K562 (cell line): ENCODE results near the gene MOCOS. TPM values are rescaled to one million over a fixed set of nuclear protein-coding genes. Genes with fewer than 3 reads are reported as not detected.

Experiments used
- BCL6 ChIP-seq: fragments of 250-450 bp; sonication (Bioruptor Pico); IDR thresholded peaks from 2 replicates; pipeline ENCODE4 v1.4.0; 2020
- ETS2 ChIP-seq: IDR thresholded peaks from 2 replicates; pipeline ENCODE4 v1.6.1; 2016; ENCODE audit warnings: borderline replicate concordance, missing genetic modification characterization, mild to moderate bottlenecking, moderate library complexity, missing compliant biosample characterization; ENCODE audit not compliant: poor library complexity, severe bottlenecking
- FOXJ3 ChIP-seq: sonication (generic); formaldehyde crosslinking; IDR thresholded peaks from 2 replicates; pipeline ENCODE4 v1.4.0; 2020; ENCODE audit warnings: mild to moderate bottlenecking, missing genetic modification reagents
- FOXP1 ChIP-seq: sonication (generic); formaldehyde crosslinking; IDR thresholded peaks from 2 replicates; pipeline ENCODE4 v1.8.0; 2022; ENCODE audit warnings: mild to moderate bottlenecking, missing genetic modification reagents
- KAT2B ChIP-seq: IDR thresholded peaks from one replicate; pipeline ENCODE4 v1.6.1; 2012; ENCODE audit warnings: low read depth, mild to moderate bottlenecking, control low read depth, inconsistent platforms, low read length, moderate library complexity
- KDM4B ChIP-seq, 2 experiments: fragments of 450-650 bp in 1 of 2; sonication (generic) in 1 of 2; IDR thresholded peaks; 2 replicates each; pipeline ENCODE4 v1.6.1; 2016 to 2017; ENCODE audit warnings: borderline replicate concordance in 2 of 2, antibody characterized with exemption in 1 of 2, low read depth in 1 of 2, mild to moderate bottlenecking in 1 of 2
- NCOA2 ChIP-seq, 2 experiments: fragments of 450-650 bp; IDR thresholded peaks; 2 replicates each; pipeline ENCODE4 v1.6.1; 2018; ENCODE audit warnings: mild to moderate bottlenecking in 2 of 2, moderate library complexity in 1 of 2; ENCODE audit not compliant: partially characterized antibody in 2 of 2
- YBX1 ChIP-seq: fragments of 450-650 bp; IDR thresholded peaks from 2 replicates; pipeline ENCODE4 v1.7.1; 2016; ENCODE audit warnings: mild to moderate bottlenecking
- ZNF407 ChIP-seq: fragments of 450-650 bp; IDR thresholded peaks from 2 replicates; pipeline ENCODE4 v1.6.1; 2016; ENCODE audit warnings: low read depth
- ZNF507 ChIP-seq: conservative IDR thresholded peaks from 2 replicates; pipeline ENCODE4 v1.6.1; 2017; ENCODE audit warnings: missing genetic modification characterization, missing compliant biosample characterization
- ZNF764 ChIP-seq: fragments of 250-450 bp; sonication (Bioruptor Pico); IDR thresholded peaks from 2 replicates; pipeline ENCODE4 v1.4.0; 2020; ENCODE audit warnings: low read depth, mild to moderate bottlenecking, moderate library complexity
- polyA plus RNA-seq, 8 experiments: library from polyadenylated mRNA; depleted of rRNA in 4 of 8; stranded (reverse) in 5 of 8; unstranded in 3 of 8; fragments of >200 nt; fragmentation: Nextera tagmentation in 2 of 8; fragmentation: Illumina TruSeq in 1 of 8; extraction: Ambion mirVana in 2 of 8; extraction: Trizol in 1 of 8; gene quantifications; 2 replicates each; pipeline versions ENCODE4 v1.2.1 to v1.2.3, GENCODE V29; 2011 to 2014; ENCODE audit warnings: inconsistent platforms in 1 of 8, missing spikeins in 1 of 8
- total RNA-seq, 7 experiments: library from RNA; depleted of rRNA in 6 of 7; stranded (reverse); fragments of >200 nt in 6 of 7; fragmentation: Illumina TruSeq in 2 of 7; extraction: Trizol in 2 of 7; gene quantifications; 2 replicates each; pipeline versions ENCODE4 v1.2.1 to v1.2.3, GENCODE V29; 2011 to 2021; ENCODE audit warnings: low replicate concordance in 1 of 7
- TF ChIP-seq, protein P1 (sequence below): fragments of 250-450 bp; sonication (Bioruptor Pico); IDR thresholded peaks from 2 replicates; pipeline ENCODE4 v1.8.0; 2022; ENCODE audit warnings: moderate library complexity, mild to moderate bottlenecking, inconsistent platforms
- TF ChIP-seq, protein P2 (sequence below): fragments of 450-650 bp; IDR thresholded peaks from 2 replicates; pipeline ENCODE4 v1.6.1; 2018; ENCODE audit warnings: mild to moderate bottlenecking, low read depth; ENCODE audit not compliant: partially characterized antibody

MOCOS gene
- total and polyA plus RNA-seq, 9 of the 15 experiments (the other 6 are each of a cell fraction or from before 2014, with no cell fraction given), result 4.5 to 12.4 (median 9.1) TPM

DNA sequence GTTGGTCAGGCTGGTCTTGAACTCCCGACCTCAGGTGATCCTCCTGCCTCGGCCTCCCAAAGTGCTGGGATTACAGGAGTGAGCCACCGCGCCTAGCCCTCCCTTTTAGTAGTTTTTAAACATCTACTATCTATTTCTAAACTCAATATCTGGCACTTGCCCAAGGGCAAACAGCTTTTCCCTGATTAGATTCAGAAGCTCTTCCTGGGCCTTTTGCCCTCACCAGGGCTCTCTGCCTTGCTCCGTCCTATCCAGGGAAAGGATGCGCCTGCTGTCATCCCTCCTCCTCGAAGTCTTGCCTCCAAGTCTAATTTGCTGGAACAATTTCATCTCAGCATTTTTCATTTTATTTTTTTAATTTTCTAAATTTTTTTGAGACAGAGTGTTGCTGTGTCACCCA lies 68.8 kb downstream of the MOCOS start (continued):
- TF ChIP-seq, protein P1, sequence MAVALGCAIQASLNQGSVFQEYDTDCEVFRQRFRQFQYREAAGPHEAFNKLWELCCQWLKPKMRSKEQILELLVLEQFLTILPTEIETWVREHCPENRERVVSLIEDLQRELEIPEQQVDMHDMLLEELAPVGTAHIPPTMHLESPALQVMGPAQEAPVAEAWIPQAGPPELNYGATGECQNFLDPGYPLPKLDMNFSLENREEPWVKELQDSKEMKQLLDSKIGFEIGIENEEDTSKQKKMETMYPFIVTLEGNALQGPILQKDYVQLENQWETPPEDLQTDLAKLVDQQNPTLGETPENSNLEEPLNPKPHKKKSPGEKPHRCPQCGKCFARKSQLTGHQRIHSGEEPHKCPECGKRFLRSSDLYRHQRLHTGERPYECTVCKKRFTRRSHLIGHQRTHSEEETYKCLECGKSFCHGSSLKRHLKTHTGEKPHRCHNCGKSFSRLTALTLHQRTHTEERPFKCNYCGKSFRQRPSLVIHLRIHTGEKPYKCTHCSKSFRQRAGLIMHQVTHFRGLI, result no peak
- no peak for TF ChIP-seq NCOA2 (IDR thresholded peaks at IDR 0.05; ENCODE audit: partially characterized antibody in 2 of 2)
- TF ChIP-seq, protein P2, sequence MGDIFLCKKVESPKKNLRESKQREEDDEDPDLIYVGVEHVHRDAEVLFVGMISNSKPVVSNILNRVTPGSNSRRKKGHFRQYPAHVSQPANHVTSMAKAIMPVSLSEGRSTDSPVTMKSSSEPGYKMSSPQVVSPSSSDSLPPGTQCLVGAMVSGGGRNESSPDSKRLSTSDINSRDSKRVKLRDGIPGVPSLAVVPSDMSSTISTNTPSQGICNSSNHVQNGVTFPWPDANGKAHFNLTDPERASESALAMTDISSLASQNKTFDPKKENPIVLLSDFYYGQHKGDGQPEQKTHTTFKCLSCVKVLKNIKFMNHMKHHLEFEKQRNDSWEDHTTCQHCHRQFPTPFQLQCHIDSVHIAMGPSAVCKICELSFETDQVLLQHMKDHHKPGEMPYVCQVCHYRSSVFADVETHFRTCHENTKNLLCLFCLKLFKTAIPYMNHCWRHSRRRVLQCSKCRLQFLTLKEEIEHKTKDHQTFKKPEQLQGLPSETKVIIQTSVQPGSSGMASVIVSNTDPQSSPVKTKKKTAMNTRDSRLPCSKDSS, result no peak
- no peak for TF ChIP-seq FOXP1 (CRISPR knock-in tag)
- TF ChIP-seq ZNF507 (tag), result no peak
- TF ChIP-seq ZNF764 (CRISPR knock-in tag), result no peak
- TF ChIP-seq BCL6 (CRISPR knock-in tag), result no peak
- TF ChIP-seq ZNF407, result no peak
- no peak for TF ChIP-seq FOXJ3 (CRISPR knock-in tag)
- no peak for TF ChIP-seq KAT2B
- no peak for TF ChIP-seq KDM4B (IDR thresholded peaks at IDR 0.05; ENCODE audit: borderline replicate concordance in 2 of 2, low read depth in 1 of 2)
- TF ChIP-seq YBX1, result no peak
- TF ChIP-seq ETS2, result no peak
